ENCODE data around the gene KRT34. TPM values are rescaled to one million over a fixed set of nuclear protein-coding genes. Genes with fewer than 3 reads are reported as not detected.

Gene KRT34
- total RNA-seq, 1 donor from 2014 or later, result not detected

DNA sequence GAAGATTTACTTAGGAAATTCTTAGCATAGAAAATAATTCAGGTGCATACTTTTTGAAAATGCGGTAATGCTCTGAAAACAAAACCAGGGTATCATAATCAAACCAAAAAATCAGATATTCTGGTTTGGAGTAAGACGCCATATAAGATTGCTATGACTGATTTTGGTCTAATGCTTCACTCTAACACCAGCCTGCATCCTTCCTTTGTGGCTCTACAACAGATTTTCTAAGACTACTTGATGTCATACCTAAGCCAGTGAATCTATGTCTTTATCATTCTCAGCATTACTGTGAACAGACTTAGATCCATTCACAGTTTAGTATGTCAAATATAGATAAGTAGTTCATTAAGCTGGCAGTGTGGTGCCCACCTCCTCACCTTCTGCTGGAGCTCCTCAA is 13.1 kb downstream of the KRT34 start:
- intact Hi-C loops (cut with DNase I), result no loop called here
- no peak for ATAC-seq
- no peak for DNase-seq
- H3K4me3 ChIP-seq, result no peak overlapping the region
- H3K27me3 ChIP-seq, result no peaks in the 10 kb centered on the region
- H3K4me1 ChIP-seq, result no peaks in the 10 kb centered on the region
- H3K9me3 ChIP-seq, result no peaks in the 10 kb centered on the region
- no peaks in the 10 kb centered on the region for H3K36me3 ChIP-seq
- no peak overlapping the region for H3K27ac ChIP-seq
- TF ChIP-seq, protein P1, sequence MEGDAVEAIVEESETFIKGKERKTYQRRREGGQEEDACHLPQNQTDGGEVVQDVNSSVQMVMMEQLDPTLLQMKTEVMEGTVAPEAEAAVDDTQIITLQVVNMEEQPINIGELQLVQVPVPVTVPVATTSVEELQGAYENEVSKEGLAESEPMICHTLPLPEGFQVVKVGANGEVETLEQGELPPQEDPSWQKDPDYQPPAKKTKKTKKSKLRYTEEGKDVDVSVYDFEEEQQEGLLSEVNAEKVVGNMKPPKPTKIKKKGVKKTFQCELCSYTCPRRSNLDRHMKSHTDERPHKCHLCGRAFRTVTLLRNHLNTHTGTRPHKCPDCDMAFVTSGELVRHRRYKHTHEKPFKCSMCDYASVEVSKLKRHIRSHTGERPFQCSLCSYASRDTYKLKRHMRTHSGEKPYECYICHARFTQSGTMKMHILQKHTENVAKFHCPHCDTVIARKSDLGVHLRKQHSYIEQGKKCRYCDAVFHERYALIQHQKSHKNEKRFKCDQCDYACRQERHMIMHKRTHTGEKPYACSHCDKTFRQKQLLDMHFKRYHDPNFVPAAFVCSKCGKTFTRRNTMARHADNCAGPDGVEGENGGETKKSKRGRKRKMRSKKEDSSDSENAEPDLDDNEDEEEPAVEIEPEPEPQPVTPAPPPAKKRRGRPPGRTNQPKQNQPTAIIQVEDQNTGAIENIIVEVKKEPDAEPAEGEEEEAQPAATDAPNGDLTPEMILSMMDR (IDR thresholded peaks at IDR 0.05), result no peak

DNA sequence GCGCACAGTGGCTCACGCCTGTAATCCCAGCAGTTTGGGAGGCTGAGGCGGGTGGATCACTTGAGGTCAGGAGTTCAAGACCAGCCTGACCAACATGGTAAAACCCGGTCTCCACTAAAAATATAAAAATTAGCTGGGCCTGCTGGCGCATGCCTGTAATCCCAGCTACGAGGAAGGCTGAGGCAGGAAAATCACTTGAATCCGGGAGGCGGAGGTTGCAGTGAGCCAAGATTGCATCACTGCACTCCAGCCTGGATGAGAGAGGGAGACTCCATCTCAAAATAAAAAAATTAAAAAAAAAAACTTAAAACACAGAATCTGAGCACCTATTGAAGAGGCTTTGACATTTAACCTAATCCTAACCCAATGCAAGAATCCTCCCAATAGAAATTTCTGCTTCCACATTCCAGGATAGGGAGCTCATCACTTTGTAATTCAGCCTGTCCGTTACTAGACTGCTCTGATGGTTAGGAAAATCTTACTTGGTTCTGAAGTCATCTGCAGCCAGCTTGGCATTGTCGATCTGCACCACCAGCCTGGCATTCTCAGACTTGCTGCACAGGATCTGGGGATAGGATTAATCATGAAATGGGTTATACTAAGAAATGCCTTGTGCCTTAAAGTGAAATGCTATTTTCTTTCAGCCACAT is 14.6 kb downstream of the KRT34 start:
- intact Hi-C loops (cut with DNase I), result no loop called here
- Histone ChIP-seq H3K36me3 (no peaks in the 10 kb centered on the region), H3K27me3 (no peaks in the 10 kb centered on the region), H3K27ac (no peak overlapping the region), H3K4me1 (no peaks in the 10 kb centered on the region), H3K9me3 (no peaks in the 10 kb centered on the region), H3K4me3 (no peak overlapping the region)
- no peak for DNase-seq
- no peak for ATAC-seq
- TF ChIP-seq, protein P1 (IDR thresholded peaks at IDR 0.05), result no peak

DNA sequence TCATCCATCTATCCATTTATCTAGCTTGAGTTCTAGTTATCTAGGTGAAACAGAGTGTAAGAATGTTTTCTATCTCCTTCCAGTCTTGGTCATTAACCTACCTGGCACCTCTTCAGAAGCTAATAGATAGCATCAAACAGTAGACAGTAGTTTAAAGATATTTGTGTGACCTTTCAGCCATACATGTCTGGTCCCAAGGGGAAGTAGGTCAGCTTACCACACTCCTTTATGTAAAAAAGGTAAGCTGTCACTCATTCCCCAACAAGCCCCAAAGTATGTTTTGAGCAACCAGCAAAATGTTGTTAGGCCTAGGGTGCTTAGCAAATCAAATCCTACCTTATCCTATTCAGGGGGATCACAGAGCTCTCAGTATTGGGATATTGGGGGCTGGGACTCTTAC is 16.0 kb downstream of the KRT34 start:
- Histone ChIP-seq H3K4me3 (no peak overlapping the region), H3K9me3 (no peaks in the 10 kb centered on the region), H3K4me1 (no peaks in the 10 kb centered on the region), H3K36me3 (no peaks in the 10 kb centered on the region), H3K27ac (no peak overlapping the region), H3K27me3 (no peaks in the 10 kb centered on the region)
- TF ChIP-seq, protein P1 (IDR thresholded peaks at IDR 0.05), result no peak
- intact Hi-C loops (cut with DNase I), result no loop called here
- DNase-seq, result no peak
- ATAC-seq, result no peak

DNA sequence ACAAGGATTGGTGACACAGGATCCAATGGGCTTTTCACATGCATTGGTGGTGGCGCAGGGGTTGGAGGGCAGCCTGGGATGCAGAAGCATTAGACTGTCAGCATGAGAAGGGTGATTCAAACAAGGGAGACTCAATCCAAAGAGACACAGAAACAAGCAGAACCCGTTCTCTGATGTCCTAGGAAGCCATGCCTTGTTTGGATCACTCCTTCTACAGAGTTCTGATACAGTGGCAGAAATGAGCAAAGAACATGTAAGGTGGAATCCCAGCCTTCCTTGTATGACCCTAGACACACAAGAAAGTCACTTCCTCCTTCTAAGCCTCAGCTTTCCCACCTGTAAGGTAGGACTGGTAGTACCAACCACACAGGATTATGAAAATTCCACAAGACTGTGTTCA is 18.2 kb downstream of the KRT34 start:
- Histone ChIP-seq H3K27ac (no peak overlapping the region), H3K4me1 (no peaks in the 10 kb centered on the region), H3K36me3 (no peaks in the 10 kb centered on the region), H3K27me3 (no peaks in the 10 kb centered on the region), H3K9me3 (no peaks in the 10 kb centered on the region), H3K4me3 (no peak overlapping the region)
- TF ChIP-seq, protein P1 (IDR thresholded peaks at IDR 0.05), result no peak
- intact Hi-C loops (cut with DNase I), result no loop called here
- DNase-seq (no peak), ATAC-seq (no peak)

DNA sequence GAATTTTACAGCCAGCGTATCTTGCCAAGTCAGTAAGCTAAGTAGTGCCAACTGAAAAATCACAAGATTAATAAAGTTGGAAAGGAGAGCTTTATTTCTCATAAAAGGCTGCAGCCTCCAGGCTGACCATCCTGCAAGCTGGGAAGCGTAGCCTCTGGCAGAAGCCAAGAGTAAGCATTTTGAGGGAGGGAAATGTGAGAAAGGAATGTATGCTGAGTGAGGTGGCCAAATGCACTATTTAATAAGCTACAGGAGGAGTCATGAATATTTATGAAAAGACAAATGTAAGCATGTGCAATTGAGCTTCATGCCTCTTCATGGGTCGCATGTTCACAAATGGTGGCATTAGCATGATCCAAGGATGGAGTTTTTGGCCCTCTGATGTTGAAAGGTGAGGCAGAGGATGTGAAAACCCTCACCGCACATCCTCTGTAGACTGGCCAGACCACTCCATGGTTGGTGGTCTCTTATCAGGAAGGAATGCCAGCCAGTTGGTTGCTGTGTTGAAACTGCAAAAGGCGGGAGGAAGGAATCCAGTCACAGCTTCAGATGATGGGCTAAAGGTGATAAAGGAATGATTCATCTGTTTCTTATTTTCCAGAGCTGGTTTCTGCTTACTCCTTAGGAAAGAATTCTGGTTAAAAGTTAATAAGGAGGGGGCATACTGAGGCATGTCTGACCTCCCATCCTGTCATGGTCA is 21.7 kb downstream of the KRT34 start:
- H3K9me3 ChIP-seq, result no peaks in the 10 kb centered on the region
- DNase-seq, result no peak
- H3K4me1 ChIP-seq, result no peaks in the 10 kb centered on the region
- no peak overlapping the region for H3K27ac ChIP-seq
- no peak for ATAC-seq
- H3K27me3 ChIP-seq, result no peaks in the 10 kb centered on the region
- no peak overlapping the region for H3K4me3 ChIP-seq
- TF ChIP-seq, protein P1 (IDR thresholded peaks at IDR 0.05), result no peak
- no peaks in the 10 kb centered on the region for H3K36me3 ChIP-seq
- intact Hi-C loops (cut with DNase I), result no loop called here

Measured in upper lobe of right lung (tissue), 1 donor.